Neural crest cell (in vitro differentiated cells): ENCODE results near the gene CPSF4L. TPM values are rescaled to one million over a fixed set of nuclear protein-coding genes. Genes with fewer than 3 reads are reported as not detected.

Source experiments
- DNase-seq: peaks from one replicate; pipeline ENCODE4 v3.0.0; 2021; ENCODE audit warnings: low read depth, mixed read lengths, low spot score
- H3K27ac Mint-ChIP-seq: one replicate; pipeline ENCODE4 v1.8.0; 2021; ENCODE audit warnings: mild to moderate bottlenecking, mixed read lengths; ENCODE audit not compliant: unreplicated experiment
- H3K27me3 Mint-ChIP-seq: 2 replicates; pipeline ENCODE4 v1.8.0; 2021; ENCODE audit warnings: low read depth, mild to moderate bottlenecking, mixed read lengths
- H3K36me3 Mint-ChIP-seq: 2 replicates; pipeline ENCODE4 v1.8.0; 2021; ENCODE audit warnings: low read depth, mild to moderate bottlenecking, mixed read lengths
- H3K4me1 Mint-ChIP-seq: 2 replicates; pipeline ENCODE4 v1.8.0; 2021; ENCODE audit warnings: mixed read lengths
- H3K4me3 Mint-ChIP-seq: one replicate; pipeline ENCODE4 v1.8.0; 2021; ENCODE audit warnings: mild to moderate bottlenecking, mixed read lengths
- H3K9me3 Mint-ChIP-seq: 2 replicates; pipeline ENCODE4 v1.8.0; 2021; ENCODE audit warnings: mixed read lengths
- total RNA-seq: library from RNA; stranded (reverse); gene quantifications from 2 replicates; pipeline ENCODE4 v1.2.1, GENCODE V29; 2021
- TF ChIP-seq, protein P1 (sequence below): fragments of 200-600 bp; sonication (generic); conservative IDR thresholded peaks from 2 replicates; pipeline ENCODE4 v1.5.0; 2021; ENCODE audit warnings: antibody characterized with exemption, mild to moderate bottlenecking

CPSF4L gene
- total RNA-seq, 1 donor from 2014 or later, result not detected

- no peaks in the 10 kb centered on the region for H3K27me3 Mint-ChIP-seq
- peaks cover 25% of the 10 kb centered on the region for H3K4me1 Mint-ChIP-seq
- DNase-seq, result no peak
- H3K4me3 Mint-ChIP-seq, result peak overlapping the region; percentile 47
- no peaks in the 10 kb centered on the region for H3K9me3 Mint-ChIP-seq
- TF ChIP-seq, protein P1, sequence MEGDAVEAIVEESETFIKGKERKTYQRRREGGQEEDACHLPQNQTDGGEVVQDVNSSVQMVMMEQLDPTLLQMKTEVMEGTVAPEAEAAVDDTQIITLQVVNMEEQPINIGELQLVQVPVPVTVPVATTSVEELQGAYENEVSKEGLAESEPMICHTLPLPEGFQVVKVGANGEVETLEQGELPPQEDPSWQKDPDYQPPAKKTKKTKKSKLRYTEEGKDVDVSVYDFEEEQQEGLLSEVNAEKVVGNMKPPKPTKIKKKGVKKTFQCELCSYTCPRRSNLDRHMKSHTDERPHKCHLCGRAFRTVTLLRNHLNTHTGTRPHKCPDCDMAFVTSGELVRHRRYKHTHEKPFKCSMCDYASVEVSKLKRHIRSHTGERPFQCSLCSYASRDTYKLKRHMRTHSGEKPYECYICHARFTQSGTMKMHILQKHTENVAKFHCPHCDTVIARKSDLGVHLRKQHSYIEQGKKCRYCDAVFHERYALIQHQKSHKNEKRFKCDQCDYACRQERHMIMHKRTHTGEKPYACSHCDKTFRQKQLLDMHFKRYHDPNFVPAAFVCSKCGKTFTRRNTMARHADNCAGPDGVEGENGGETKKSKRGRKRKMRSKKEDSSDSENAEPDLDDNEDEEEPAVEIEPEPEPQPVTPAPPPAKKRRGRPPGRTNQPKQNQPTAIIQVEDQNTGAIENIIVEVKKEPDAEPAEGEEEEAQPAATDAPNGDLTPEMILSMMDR, result no peak
- no peak overlapping the region for H3K27ac Mint-ChIP-seq
- no peaks in the 10 kb centered on the region for H3K36me3 Mint-ChIP-seq
Measured at GRCh38 chr17:73227944-73228343, 33.7 kb downstream of the CPSF4L start.

- H3K4me1 Mint-ChIP-seq, result peaks cover 22% of the 10 kb centered on the region
- no peaks in the 10 kb centered on the region for H3K27me3 Mint-ChIP-seq
- TF ChIP-seq, protein P1, result no peak
- H3K4me3 Mint-ChIP-seq, result no peak overlapping the region
- no peak for DNase-seq
- H3K36me3 Mint-ChIP-seq, result no peaks in the 10 kb centered on the region
- no peak overlapping the region for H3K27ac Mint-ChIP-seq
- no peaks in the 10 kb centered on the region for H3K9me3 Mint-ChIP-seq
Measured at GRCh38 chr17:73227379-73227778, 34.3 kb downstream of the CPSF4L start.

DNA sequence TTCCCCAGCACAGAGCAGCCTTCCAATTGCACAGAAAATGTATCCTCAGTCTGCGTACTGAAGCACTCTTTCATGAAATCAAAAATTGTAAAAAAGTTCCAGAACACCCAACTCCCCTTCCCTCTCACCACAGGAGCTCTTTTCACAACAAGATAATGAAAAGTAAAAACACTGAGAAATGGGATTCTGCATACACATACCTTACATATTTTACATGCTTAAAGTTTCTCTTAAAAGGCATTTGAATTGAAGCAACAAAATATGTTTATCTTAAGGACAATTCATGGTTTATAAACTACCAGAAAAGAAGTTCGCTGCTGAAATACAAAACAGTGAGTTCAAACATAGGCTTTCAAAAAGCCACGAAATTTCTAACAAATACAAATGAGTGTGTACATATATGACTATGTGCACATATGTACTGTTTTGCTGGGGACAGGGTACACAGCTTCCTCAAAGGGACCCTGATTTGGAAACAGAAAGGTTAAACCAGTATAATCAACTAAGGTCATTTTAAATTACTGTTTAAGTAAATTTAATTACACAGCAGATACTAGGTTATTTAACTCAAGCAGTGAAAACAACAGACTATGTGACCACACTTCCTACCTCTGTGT is 35.0 kb downstream of the CPSF4L start:
- H3K4me3 Mint-ChIP-seq, result no peak overlapping the region
- no peak overlapping the region for H3K27ac Mint-ChIP-seq
- no peaks in the 10 kb centered on the region for H3K36me3 Mint-ChIP-seq
- DNase-seq, result no peak
- TF ChIP-seq, protein P1, result no peak
- peaks cover 22% of the 10 kb centered on the region for H3K4me1 Mint-ChIP-seq
- H3K27me3 Mint-ChIP-seq, result no peaks in the 10 kb centered on the region
- H3K9me3 Mint-ChIP-seq, result no peaks in the 10 kb centered on the region

DNA sequence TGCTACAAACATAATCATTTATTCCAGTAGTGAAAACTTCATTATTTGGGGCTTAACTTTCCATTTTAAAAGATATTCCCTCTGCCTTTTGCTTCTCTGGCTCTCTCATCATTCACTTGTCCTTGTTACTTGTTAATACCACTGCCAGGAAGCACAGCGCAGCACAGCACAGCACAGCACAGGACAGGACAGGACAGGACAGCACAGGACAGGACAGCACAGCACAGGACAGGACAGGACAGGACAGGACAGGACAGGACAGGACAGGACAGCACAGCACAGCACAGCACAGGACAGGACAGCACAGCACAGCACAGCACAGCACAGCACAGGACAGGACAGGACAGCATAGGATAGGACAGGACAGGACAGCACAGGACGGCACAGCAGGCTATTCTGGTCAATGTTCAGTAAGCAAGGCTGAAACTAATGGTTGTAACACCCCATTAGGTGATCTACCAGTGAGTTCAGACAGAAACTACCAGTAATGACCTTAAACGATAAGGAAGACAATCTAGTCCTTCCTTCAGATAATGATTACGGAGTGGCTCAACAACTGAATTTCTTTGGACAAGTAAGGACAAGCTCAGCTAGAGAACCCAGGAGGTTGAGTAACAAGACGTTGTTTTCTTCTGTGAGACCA is 36.9 kb downstream of the CPSF4L start:
- H3K4me1 Mint-ChIP-seq, result peaks cover 10% of the 10 kb centered on the region
- TF ChIP-seq, protein P1, result no peak
- no peak overlapping the region for H3K27ac Mint-ChIP-seq

DNA sequence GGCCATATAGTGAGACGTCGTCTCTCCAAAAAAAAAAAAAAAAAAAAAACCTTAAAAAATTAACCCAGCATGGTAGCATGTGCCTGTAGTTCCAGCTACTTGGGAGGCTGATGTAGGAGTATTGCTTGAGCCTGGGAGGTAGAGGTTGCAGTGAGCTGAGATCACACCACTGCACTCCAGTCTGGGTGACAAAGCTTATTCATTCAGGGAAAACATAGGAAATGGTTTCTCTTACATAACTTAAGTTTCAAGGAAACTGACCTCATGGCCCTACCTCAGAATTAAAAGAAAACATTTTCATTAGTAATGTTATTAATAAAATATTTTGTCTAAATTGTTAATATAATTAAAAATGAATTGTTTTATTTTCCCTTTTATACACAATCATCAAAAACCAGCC is 37.4 kb downstream of the CPSF4L start:
- no peak for DNase-seq
- Mint-ChIP-seq H3K4me3 (no peak overlapping the region), H3K27ac (no peak overlapping the region), H3K36me3 (no peaks in the 10 kb centered on the region), H3K9me3 (no peaks in the 10 kb centered on the region), H3K27me3 (no peaks in the 10 kb centered on the region), H3K4me1 (peaks cover 8% of the 10 kb centered on the region)
- TF ChIP-seq, protein P1, result no peak

More for the DNA sequence above, 36.9 kb downstream of the CPSF4L start:
- no peak overlapping the region for H3K4me3 Mint-ChIP-seq
- H3K36me3 Mint-ChIP-seq, result no peaks in the 10 kb centered on the region
- DNase-seq, result no peak
- no peaks in the 10 kb centered on the region for H3K27me3 Mint-ChIP-seq
- no peaks in the 10 kb centered on the region for H3K9me3 Mint-ChIP-seq
